Measurements from ENCODE around the gene CCL22. TPM values are rescaled to one million over a fixed set of nuclear protein-coding genes. Genes with fewer than 3 reads are reported as not detected.

The CCL22 gene
- total and polyA plus RNA-seq, 2 experiments from 2014 or later = 0.13 TPM; not detected in 1

- Histone ChIP-seq H3K79me2 (no peaks in the 10 kb centered on the region), H3K9me3 (ENCODE audit: low read depth) (no peaks in the 10 kb centered on the region), H4K20me1 (ENCODE audit: insufficient read depth, poor library complexity, severe bottlenecking) (no peaks in the 10 kb centered on the region), H3K4me1 (ENCODE audit: insufficient read depth) (no peaks in the 10 kb centered on the region), H3K4me3 (no peak overlapping the region), H3K36me3 (replicated peaks; ENCODE audit: insufficient read depth, low read depth) (no peaks in the 10 kb centered on the region), H3K27ac (no peak overlapping the region), H2AFZ (no peak overlapping the region), H3K27me3 (no peaks in the 10 kb centered on the region), H3K4me2 (no peak overlapping the region), H3K9me2 (replicated peaks; ENCODE audit: insufficient read depth) (no peaks in the 10 kb centered on the region)
- TF ChIP-seq EZH2 (IDR thresholded peaks at IDR 0.05; ENCODE audit: borderline replicate concordance) = no peak
- TF ChIP-seq CTCF (IDR thresholded peaks at IDR 0.05; ENCODE audit: poor library complexity) = no peak
- DNase-seq (ENCODE audit: low spot score) = no peak
- WGBS (ENCODE audit: low lambda C conversion rate, missing lambda C conversion rate) = 57% methylated on average over 7 of the region's 7 CpGs
These were observed 43.5 kb downstream of the CCL22 start for GRCh38 chr16:57401943-57402640.

- Histone ChIP-seq H3K9me2 (replicated peaks; ENCODE audit: insufficient read depth) (no peaks in the 10 kb centered on the region), H3K4me3 (no peak within 1 kb of the TSS), H3K4me1 (ENCODE audit: insufficient read depth) (no peaks in the 10 kb centered on the region), H3K79me2 (no peaks in the 10 kb centered on the region), H4K20me1 (ENCODE audit: insufficient read depth, poor library complexity, severe bottlenecking) (no peaks in the 10 kb centered on the region), H3K27ac (no peak within 1 kb of the TSS), H2AFZ (no peak within 1 kb of the TSS), H3K4me2 (no peak within 1 kb of the TSS), H3K27me3 (no peaks in the 10 kb centered on the region), H3K36me3 (replicated peaks; ENCODE audit: insufficient read depth, low read depth) (no peaks in the 10 kb centered on the region), H3K9me3 (ENCODE audit: low read depth) (no peaks in the 10 kb centered on the region)
- 85% methylated on average over 17 of the region's 17 CpGs for WGBS (ENCODE audit: low lambda C conversion rate, missing lambda C conversion rate)
- no peak for TF ChIP-seq EZH2phosphoT487 (IDR thresholded peaks at IDR 0.05; ENCODE audit: low read depth, severe bottlenecking, unreplicated experiment)
- TF ChIP-seq CTCF (IDR thresholded peaks at IDR 0.05; ENCODE audit: poor library complexity) = no peak
- no peak for TF ChIP-seq EZH2 (IDR thresholded peaks at IDR 0.05; ENCODE audit: borderline replicate concordance)
- no peak for DNase-seq (ENCODE audit: low spot score)
These were observed 45.6 kb downstream of the CCL22 start, which contains the start of gene CCL17 for GRCh38 chr16:57403965-57404817. Gene CCL17 (plus strand): TSS chr16:57404767. CDS start chr16:57413933, 9,166 bp downstream.

GRCh38 chr16:57405097-57405496, 46.5 kb downstream of the CCL22 start:
- WGBS (ENCODE audit: low lambda C conversion rate, missing lambda C conversion rate) = 89% methylated on average over 3 of the region's 3 CpGs
- DNase-seq (ENCODE audit: low spot score) = no peak
- H3K27me3 ChIP-seq = no peaks in the 10 kb centered on the region
- H3K4me2 ChIP-seq = no peak overlapping the region
- no peaks in the 10 kb centered on the region for H3K36me3 ChIP-seq (replicated peaks; ENCODE audit: insufficient read depth, low read depth)
- H2AFZ ChIP-seq = no peak overlapping the region
- no peaks in the 10 kb centered on the region for H3K79me2 ChIP-seq
- H3K4me1 ChIP-seq (ENCODE audit: insufficient read depth) = no peaks in the 10 kb centered on the region
- no peak overlapping the region for H3K4me3 ChIP-seq
- no peaks in the 10 kb centered on the region for H4K20me1 ChIP-seq (ENCODE audit: insufficient read depth, poor library complexity, severe bottlenecking)
- no peak overlapping the region for H3K27ac ChIP-seq
- no peak for TF ChIP-seq CTCF (IDR thresholded peaks at IDR 0.05; ENCODE audit: poor library complexity)
- no peak for TF ChIP-seq EZH2phosphoT487 (IDR thresholded peaks at IDR 0.05; ENCODE audit: low read depth, severe bottlenecking, unreplicated experiment)
- TF ChIP-seq EZH2 (IDR thresholded peaks at IDR 0.05; ENCODE audit: borderline replicate concordance) = no peak
- H3K9me2 ChIP-seq (replicated peaks; ENCODE audit: insufficient read depth) = no peaks in the 10 kb centered on the region
- no peaks in the 10 kb centered on the region for H3K9me3 ChIP-seq (ENCODE audit: low read depth)
